ENCODE measurements around the gene VSX1.

VSX1 gene

DNA sequence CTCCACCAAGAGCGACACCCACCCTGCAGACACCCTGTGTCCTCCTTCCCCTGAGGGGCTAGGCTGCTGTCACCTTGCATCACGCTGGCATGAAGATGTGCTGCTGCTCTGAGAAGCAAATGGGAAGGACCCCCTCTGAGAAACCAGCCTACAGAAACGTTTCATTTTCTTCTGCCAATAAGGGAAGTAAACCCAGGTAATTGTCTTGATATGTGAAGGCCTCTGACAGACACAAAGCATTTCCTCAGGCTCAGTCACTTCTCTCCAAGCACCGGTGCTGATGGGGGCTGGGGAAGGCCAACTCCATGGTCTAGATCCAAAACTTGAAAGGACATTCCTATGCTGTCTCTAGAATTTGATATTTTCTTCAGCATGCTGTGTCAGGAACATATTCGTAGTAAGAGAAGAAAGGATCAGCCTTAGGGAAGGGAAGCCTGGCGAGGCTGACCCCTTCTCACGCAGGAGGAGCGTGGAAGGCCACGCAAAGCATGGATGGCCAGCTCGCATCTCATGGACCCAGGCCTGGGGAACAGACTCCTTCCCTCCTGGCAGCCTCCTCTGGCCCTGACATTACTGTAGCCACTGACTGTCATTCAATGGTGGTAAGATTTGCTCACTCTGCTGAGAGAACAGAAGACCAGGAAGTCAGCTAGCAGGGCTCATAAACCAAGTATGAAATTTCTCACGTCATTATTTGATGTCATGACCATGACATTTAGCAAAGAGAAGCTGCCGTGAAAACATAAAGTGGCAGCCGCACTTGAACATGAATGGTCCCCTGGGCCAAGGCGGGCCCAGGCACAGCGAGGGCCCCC, 44.4 kb downstream of the VSX1 start:
- H3K4me2 ChIP-seq (ENCODE audit: low read length): no peak overlapping the region; the same call in 1 of the 2 replicates
- H3K4me3 ChIP-seq (ENCODE audit: low read depth, low read length, poor library complexity, severe bottlenecking): no peak overlapping the region
- H3F3A ChIP-seq (ENCODE audit: insufficient read depth, low read length): no peaks in the 10 kb centered on the region
- H3K27ac ChIP-seq (ENCODE audit: low read depth, low read length, poor library complexity, severe bottlenecking): peak overlapping the region; percentile 48
- TF ChIP-seq EZH2 (IDR thresholded peaks at IDR 0.05; ENCODE audit: borderline replicate concordance, low read length): no peak
- TF ChIP-seq CTCF (IDR thresholded peaks at IDR 0.05; ENCODE audit: low read length): no peak
- H2AFZ ChIP-seq (ENCODE audit: low read length): no peak overlapping the region
- H3K9ac ChIP-seq (ENCODE audit: low read length): no peak overlapping the region
- H4K20me1 ChIP-seq (ENCODE audit: insufficient read depth, low read length): no peaks in the 10 kb centered on the region
- H3K27me3 ChIP-seq (ENCODE audit: insufficient read depth, low read length): no peaks in the 10 kb centered on the region
- no peaks in the 10 kb centered on the region for H3K79me2 ChIP-seq (ENCODE audit: insufficient read depth, low read length)
- peaks cover 28% of the 10 kb centered on the region for H3K4me1 ChIP-seq (ENCODE audit: insufficient read depth, low read length, severe bottlenecking)
- H3K9me3 ChIP-seq (ENCODE audit: low read length): no peaks in the 10 kb centered on the region
- H3K36me3 ChIP-seq (ENCODE audit: insufficient read depth, low read length): no peaks in the 10 kb centered on the region
- H3K9me2 ChIP-seq (ENCODE audit: low read depth, low read length): no peaks in the 10 kb centered on the region

GRCh38 chr20:25036331-25036936, 45.5 kb downstream of the VSX1 start:
- H3K79me2 ChIP-seq (ENCODE audit: insufficient read depth, low read length): no peaks in the 10 kb centered on the region
- TF ChIP-seq EZH2 (IDR thresholded peaks at IDR 0.05; ENCODE audit: borderline replicate concordance, low read length) (no peak), CTCF (IDR thresholded peaks at IDR 0.05; ENCODE audit: low read length) (no peak)
- H3K4me2 ChIP-seq (ENCODE audit: low read length): peak overlapping the region; percentile 41; the same call in 1 of the 2 replicates
- H3K27me3 ChIP-seq (ENCODE audit: insufficient read depth, low read length): no peaks in the 10 kb centered on the region
- no peak overlapping the region for H2AFZ ChIP-seq (ENCODE audit: low read length)
- no peaks in the 10 kb centered on the region for H3K9me3 ChIP-seq (ENCODE audit: low read length)
- peak overlapping the region; percentile 48 for H3K27ac ChIP-seq (ENCODE audit: low read depth, low read length, poor library complexity, severe bottlenecking)
- no peaks in the 10 kb centered on the region for H4K20me1 ChIP-seq (ENCODE audit: insufficient read depth, low read length)
- no peak overlapping the region for H3K9ac ChIP-seq (ENCODE audit: low read length)
- H3K4me3 ChIP-seq (ENCODE audit: low read depth, low read length, poor library complexity, severe bottlenecking): peak overlapping the region; percentile 9
- H3F3A ChIP-seq (ENCODE audit: insufficient read depth, low read length): no peaks in the 10 kb centered on the region
- H3K9me2 ChIP-seq (ENCODE audit: low read depth, low read length): no peaks in the 10 kb centered on the region
- H3K36me3 ChIP-seq (ENCODE audit: insufficient read depth, low read length): no peaks in the 10 kb centered on the region
- peaks cover 26% of the 10 kb centered on the region for H3K4me1 ChIP-seq (ENCODE audit: insufficient read depth, low read length, severe bottlenecking)

DNA sequence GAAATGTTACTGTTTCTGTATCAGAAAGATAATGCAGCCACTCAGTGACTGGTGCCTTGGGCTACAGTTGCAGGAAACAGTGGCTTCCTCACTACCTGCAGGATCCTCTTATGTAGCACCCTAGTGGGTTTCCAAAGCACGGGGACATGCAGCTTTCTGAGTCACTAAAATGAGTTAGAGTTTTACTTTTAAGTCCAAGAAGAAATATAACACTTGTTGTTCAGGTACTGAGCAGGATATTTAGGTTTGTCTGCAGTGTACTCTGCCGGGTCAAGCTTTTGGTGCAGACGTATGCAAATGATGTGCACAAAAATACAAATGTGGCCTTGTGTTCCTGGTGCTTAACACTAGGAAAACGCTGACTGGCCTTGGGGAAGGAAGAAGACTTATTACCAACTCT, 46.0 kb downstream of the VSX1 start:
- no peak overlapping the region for H3K9ac ChIP-seq (ENCODE audit: low read length)
- peak overlapping the region; percentile 41; the same call in 1 of the 2 replicates for H3K4me2 ChIP-seq (ENCODE audit: low read length)
- peak overlapping the region; percentile 9 for H3K4me3 ChIP-seq (ENCODE audit: low read depth, low read length, poor library complexity, severe bottlenecking)
- H4K20me1 ChIP-seq (ENCODE audit: insufficient read depth, low read length): no peaks in the 10 kb centered on the region
- H3F3A ChIP-seq (ENCODE audit: insufficient read depth, low read length): no peaks in the 10 kb centered on the region
- peak overlapping the region; percentile 48 for H3K27ac ChIP-seq (ENCODE audit: low read depth, low read length, poor library complexity, severe bottlenecking)
- H2AFZ ChIP-seq (ENCODE audit: low read length): no peak overlapping the region
- H3K9me3 ChIP-seq (ENCODE audit: low read length): no peaks in the 10 kb centered on the region
- no peaks in the 10 kb centered on the region for H3K9me2 ChIP-seq (ENCODE audit: low read depth, low read length)
- H3K4me1 ChIP-seq (ENCODE audit: insufficient read depth, low read length, severe bottlenecking): peaks cover 26% of the 10 kb centered on the region
- no peaks in the 10 kb centered on the region for H3K36me3 ChIP-seq (ENCODE audit: insufficient read depth, low read length)
- H3K27me3 ChIP-seq (ENCODE audit: insufficient read depth, low read length): no peaks in the 10 kb centered on the region
- H3K79me2 ChIP-seq (ENCODE audit: insufficient read depth, low read length): no peaks in the 10 kb centered on the region
- TF ChIP-seq EZH2 (IDR thresholded peaks at IDR 0.05; ENCODE audit: borderline replicate concordance, low read length) (no peak), CTCF (IDR thresholded peaks at IDR 0.05; ENCODE audit: low read length) (no peak)

All from OCI-LY1 (cell line).